Stimulated activated memory B cell treated with anti-CD40 and anti-IgM and Interleukin-4, amounts not matched to agents 10 μg/mL and 1 μg/mL and 100 μg/mL, for 72 hours (primary cell): ENCODE measurements around the gene FOXB1.

Experiments
- ATAC-seq: fragments of 150-1000 bp; cut with Tn5 transposase; 2 replicates; pipeline ENCODE4 v1.10.0; 2021
- H3K27ac Mint-ChIP-seq: one replicate; pipeline ENCODE4 v1.8.0; 2022; ENCODE audit warnings: mild to moderate bottlenecking, mixed read lengths
- H3K27me3 Mint-ChIP-seq: one replicate; pipeline ENCODE4 v1.8.0; 2022; ENCODE audit warnings: mixed read lengths
- H3K36me3 Mint-ChIP-seq: one replicate; pipeline ENCODE4 v1.8.0; 2022; ENCODE audit warnings: mixed read lengths
- H3K4me1 Mint-ChIP-seq: one replicate; pipeline ENCODE4 v1.8.0; 2022; ENCODE audit warnings: mixed read lengths
- H3K4me3 Mint-ChIP-seq: one replicate; pipeline ENCODE4 v1.8.0; 2022; ENCODE audit warnings: mild to moderate bottlenecking, moderate library complexity, mixed read lengths
- H3K9me3 Mint-ChIP-seq: one replicate; pipeline ENCODE4 v1.8.0; 2022; ENCODE audit warnings: mixed read lengths

Gene FOXB1

GRCh38 chr15:60035344-60035743 is 31.2 kb downstream of the FOXB1 start:
- Mint-ChIP-seq H3K4me3 (no peak overlapping the region), H3K27me3 (peaks cover 30% of the 10 kb centered on the region), H3K9me3 (peaks cover 3% of the 10 kb centered on the region), H3K4me1 (no peaks in the 10 kb centered on the region), H3K27ac (no peak overlapping the region), H3K36me3 (no peaks in the 10 kb centered on the region)
- ATAC-seq = no peak

- Mint-ChIP-seq H3K27ac (no peak overlapping the region), H3K27me3 (peaks cover 31% of the 10 kb centered on the region), H3K36me3 (no peaks in the 10 kb centered on the region), H3K4me1 (no peaks in the 10 kb centered on the region), H3K9me3 (peaks cover 3% of the 10 kb centered on the region), H3K4me3 (no peak overlapping the region)
- no peak for ATAC-seq
Observed at GRCh38 chr15:60039316-60039715, 35.2 kb downstream of the FOXB1 start.

- Mint-ChIP-seq H3K36me3 (no peaks in the 10 kb centered on the region), H3K4me1 (no peaks in the 10 kb centered on the region), H3K4me3 (no peak overlapping the region), H3K27ac (no peak overlapping the region), H3K27me3 (peaks cover 22% of the 10 kb centered on the region), H3K9me3 (peaks cover 3% of the 10 kb centered on the region)
- ATAC-seq = no peak
Observed at GRCh38 chr15:60043744-60044435, 39.8 kb downstream of the FOXB1 start.

GRCh38 chr15:60044636-60045270 is 40.6 kb downstream of the FOXB1 start:
- Mint-ChIP-seq H3K4me1 (no peaks in the 10 kb centered on the region), H3K4me3 (no peak overlapping the region), H3K27me3 (peaks cover 22% of the 10 kb centered on the region), H3K36me3 (no peaks in the 10 kb centered on the region), H3K9me3 (peaks cover 8% of the 10 kb centered on the region), H3K27ac (no peak overlapping the region)
- no peak for ATAC-seq

GRCh38 chr15:60047701-60048100 is 43.6 kb downstream of the FOXB1 start:
- H3K27ac Mint-ChIP-seq = no peak overlapping the region
- no peaks in the 10 kb centered on the region for H3K36me3 Mint-ChIP-seq
- H3K4me1 Mint-ChIP-seq = no peaks in the 10 kb centered on the region
- H3K27me3 Mint-ChIP-seq = peaks cover 15% of the 10 kb centered on the region
- no peak for ATAC-seq
- H3K4me3 Mint-ChIP-seq = no peak overlapping the region
- peaks cover 13% of the 10 kb centered on the region for H3K9me3 Mint-ChIP-seq

- no peaks in the 10 kb centered on the region for H3K4me1 Mint-ChIP-seq
- peaks cover 11% of the 10 kb centered on the region for H3K9me3 Mint-ChIP-seq
- ATAC-seq = no peak
- H3K36me3 Mint-ChIP-seq = no peaks in the 10 kb centered on the region
- H3K27me3 Mint-ChIP-seq = no peaks in the 10 kb centered on the region
- no peak overlapping the region for H3K27ac Mint-ChIP-seq
- no peak overlapping the region for H3K4me3 Mint-ChIP-seq
Observed at GRCh38 chr15:60049948-60050347, 45.8 kb downstream of the FOXB1 start.

- Mint-ChIP-seq H3K27ac (no peak overlapping the region), H3K36me3 (no peaks in the 10 kb centered on the region), H3K4me3 (no peak overlapping the region), H3K27me3 (peaks cover 20% of the 10 kb centered on the region), H3K9me3 (peaks cover 11% of the 10 kb centered on the region), H3K4me1 (no peaks in the 10 kb centered on the region)
- ATAC-seq = no peak
Observed at GRCh38 chr15:60052796-60053195, 48.7 kb downstream of the FOXB1 start.

GRCh38 chr15:60054472-60054871 is 50.4 kb downstream of the FOXB1 start:
- Mint-ChIP-seq H3K36me3 (no peaks in the 10 kb centered on the region), H3K27me3 (peaks cover 24% of the 10 kb centered on the region), H3K9me3 (peaks cover 8% of the 10 kb centered on the region), H3K4me3 (no peak overlapping the region), H3K4me1 (no peaks in the 10 kb centered on the region), H3K27ac (no peak overlapping the region)
- ATAC-seq = no peak
